K562 (cell line): ENCODE results near the gene ALKBH4. TPM values are rescaled to one million over a fixed set of nuclear protein-coding genes. Genes with fewer than 3 reads are reported as not detected.

Experiments
- BACH1 ChIP-seq: fragments of 200-800 bp; sonication (Bioruptor generic); IDR thresholded peaks from 2 replicates; pipeline ENCODE4 v1.6.1; 2016; ENCODE audit warnings: missing genetic modification characterization, missing compliant biosample characterization
- CBX3 ChIP-seq, 2 experiments: IDR thresholded peaks; 1 replicate in 1 of 2; 2 replicates in 1 of 2; pipeline ENCODE4 v1.6.1; 2012; ENCODE audit warnings: inconsistent platforms in 2 of 2, low read length in 2 of 2, borderline replicate concordance in 1 of 2, control low read depth in 1 of 2
- ELF4 ChIP-seq: fragments of 450-650 bp; formaldehyde crosslinking; IDR thresholded peaks from 2 replicates; pipeline ENCODE4 v1.4.0; 2022; ENCODE audit warnings: missing genetic modification characterization
- EP400 ChIP-seq: fragments of 450-650 bp; IDR thresholded peaks from 2 replicates; pipeline ENCODE4 v1.6.1; 2017; ENCODE audit warnings: antibody characterized with exemption, mild to moderate bottlenecking, moderate library complexity
- FOXK1 ChIP-seq: sonication (generic); formaldehyde crosslinking; IDR thresholded peaks from 2 replicates; pipeline ENCODE4 v1.8.0; 2022; ENCODE audit warnings: missing genetic modification reagents, mild to moderate bottlenecking, borderline replicate concordance
- HNRNPUL1 ChIP-seq: fragments of 200-400 bp; formaldehyde crosslinking; IDR thresholded peaks from 2 replicates; pipeline ENCODE4 v1.6.1; 2017; ENCODE audit warnings: low read length
- MCM7 ChIP-seq, 2 experiments: fragments of 450-650 bp; IDR thresholded peaks; 2 replicates each; pipeline ENCODE4 v1.6.1; 2016 to 2018
- NEUROD1 ChIP-seq: fragments of 150-350 bp; IDR thresholded peaks from 2 replicates; pipeline ENCODE4 v1.6.1; 2014; ENCODE audit warnings: borderline replicate concordance, low read length, low read depth; ENCODE audit not compliant: partially characterized antibody
- NR3C1 ChIP-seq: sonication (generic); formaldehyde crosslinking; IDR thresholded peaks from 2 replicates; pipeline ENCODE4 v1.8.1; 2022; ENCODE audit warnings: missing genetic modification reagents
- POLR2H ChIP-seq: IDR thresholded peaks from 2 replicates; pipeline ENCODE4 v1.6.1; 2016; ENCODE audit warnings: missing genetic modification characterization, low read depth, mild to moderate bottlenecking, control low read depth, missing compliant biosample characterization, moderate library complexity
- RB1 ChIP-seq: fragments of 450-650 bp; IDR thresholded peaks from 2 replicates; pipeline ENCODE4 v1.6.1; 2017; ENCODE audit warnings: low read depth, mild to moderate bottlenecking
- SMAD4 ChIP-seq: fragments of 250-450 bp; sonication (Bioruptor Pico); conservative IDR thresholded peaks from 2 replicates; pipeline ENCODE4 v1.8.0; 2021; ENCODE audit warnings: inconsistent platforms, mild to moderate bottlenecking, moderate library complexity
- SMC3 ChIP-seq: conservative IDR thresholded peaks from 2 replicates; pipeline ENCODE4 v1.6.1; 2011; ENCODE audit warnings: low read depth, low read length, improper control_type of control experiment; ENCODE audit not compliant: insufficient read depth
- TCF3 ChIP-seq: sonication (generic); formaldehyde crosslinking; IDR thresholded peaks from 2 replicates; pipeline ENCODE4 v1.4.0; 2020; ENCODE audit warnings: mild to moderate bottlenecking, missing genetic modification reagents
- XRCC4 ChIP-seq: IDR thresholded peaks from one replicate; pipeline ENCODE4 v1.6.1; 2011; ENCODE audit not compliant: insufficient read depth, insufficient read length; ENCODE audit errors: extremely low read depth
- ZBTB1 ChIP-seq: sonication (generic); formaldehyde crosslinking; IDR thresholded peaks from 2 replicates; pipeline ENCODE4 v1.8.1; 2023; ENCODE audit warnings: missing genetic modification reagents, low read depth, mild to moderate bottlenecking, borderline replicate concordance
- ZBTB17 ChIP-seq: fragments of 450-650 bp; formaldehyde crosslinking; IDR thresholded peaks from 2 replicates; pipeline ENCODE4 v1.4.0; 2020; ENCODE audit warnings: mild to moderate bottlenecking
- ZKSCAN1 ChIP-seq: fragments of 150-350 bp; IDR thresholded peaks from 2 replicates; pipeline ENCODE4 v1.6.1; 2016; ENCODE audit warnings: low read depth, low read length
- ZNF384 ChIP-seq: IDR thresholded peaks from 2 replicates; pipeline ENCODE4 v1.6.1; 2012; ENCODE audit warnings: low read depth, low read length, improper control_type of control experiment
- ZNF551 ChIP-seq: fragments of 250-450 bp; sonication (Bioruptor Pico); IDR thresholded peaks from 2 replicates; pipeline ENCODE4 v1.5.0; 2021; ENCODE audit warnings: mild to moderate bottlenecking, moderate library complexity
- polyA plus RNA-seq, 8 experiments: library from polyadenylated mRNA; depleted of rRNA in 4 of 8; stranded (reverse) in 5 of 8; unstranded in 3 of 8; fragments of >200 nt; fragmentation: Nextera tagmentation in 2 of 8; fragmentation: Illumina TruSeq in 1 of 8; extraction: Ambion mirVana in 2 of 8; extraction: Trizol in 1 of 8; gene quantifications; 2 replicates each; pipeline versions ENCODE4 v1.2.1 to v1.2.3, GENCODE V29; 2011 to 2014; ENCODE audit warnings: inconsistent platforms in 1 of 8, missing spikeins in 1 of 8
- total RNA-seq, 7 experiments: library from RNA; depleted of rRNA in 6 of 7; stranded (reverse); fragments of >200 nt in 6 of 7; fragmentation: Illumina TruSeq in 2 of 7; extraction: Trizol in 2 of 7; gene quantifications; 2 replicates each; pipeline versions ENCODE4 v1.2.1 to v1.2.3, GENCODE V29; 2011 to 2021; ENCODE audit warnings: low replicate concordance in 1 of 7
- TF ChIP-seq, protein P1 (sequence below), 2 experiments: IDR thresholded peaks in 1 of 2; conservative IDR thresholded peaks in 1 of 2; 2 replicates each; pipeline ENCODE4 v1.6.1; 2016; ENCODE audit warnings: low read depth in 2 of 2, mild to moderate bottlenecking in 1 of 2, missing compliant biosample characterization in 1 of 2, missing genetic modification characterization in 1 of 2, moderate library complexity in 1 of 2
- TF ChIP-seq, protein P2 (sequence below): fragments of 250-450 bp; sonication (Bioruptor Pico); IDR thresholded peaks from 2 replicates; pipeline ENCODE4 v1.8.0; 2021; ENCODE audit warnings: mild to moderate bottlenecking, moderate library complexity
- TF ChIP-seq, protein P3 (sequence below): sonication (generic); formaldehyde crosslinking; IDR thresholded peaks from 2 replicates; pipeline ENCODE4 v1.5.0; 2020; ENCODE audit warnings: missing genetic modification reagents

ALKBH4 gene
- total and polyA plus RNA-seq, 9 of the 15 experiments (the other 6 are each of a cell fraction or from before 2014, with no cell fraction given), result 4.6 to 21.4 (median 11.8) TPM

DNA sequence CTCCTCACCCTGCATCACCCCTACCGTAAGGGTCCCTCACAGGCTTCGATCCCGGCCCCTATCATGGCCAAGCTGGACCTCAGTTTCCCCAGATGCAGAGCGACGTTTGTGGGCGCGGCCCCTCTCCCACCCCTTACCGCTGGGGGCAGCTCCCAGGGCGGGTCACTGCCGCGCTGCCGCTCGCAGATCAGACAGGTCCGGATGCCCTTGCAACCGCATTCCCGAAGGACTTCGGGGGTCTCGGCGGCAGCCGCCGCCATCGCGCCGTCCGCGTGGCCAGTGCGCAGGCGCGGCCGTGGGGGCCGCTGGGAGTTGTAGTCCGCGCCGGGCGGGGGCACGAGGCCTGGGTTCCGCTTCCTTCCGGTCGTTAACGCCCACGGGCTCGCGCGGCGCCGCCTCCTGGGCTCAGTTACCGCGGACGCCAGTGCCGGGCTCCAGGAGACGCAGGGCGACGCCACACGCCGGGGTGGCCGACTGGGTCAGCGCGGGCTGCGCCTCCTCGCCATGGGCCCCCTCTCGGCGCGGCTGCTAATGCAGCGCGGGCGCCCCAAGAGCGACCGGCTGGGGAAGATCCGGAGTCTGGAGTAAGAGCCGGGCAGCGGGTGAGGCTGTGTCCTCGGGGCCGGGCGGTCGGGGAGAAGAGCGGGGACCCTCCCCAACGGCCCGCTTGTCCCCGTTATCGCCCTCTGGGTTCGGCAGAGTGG lies at the start of gene ALKBH4, which contains the start of gene LRWD1 (continued):
- TF ChIP-seq, protein P1, sequence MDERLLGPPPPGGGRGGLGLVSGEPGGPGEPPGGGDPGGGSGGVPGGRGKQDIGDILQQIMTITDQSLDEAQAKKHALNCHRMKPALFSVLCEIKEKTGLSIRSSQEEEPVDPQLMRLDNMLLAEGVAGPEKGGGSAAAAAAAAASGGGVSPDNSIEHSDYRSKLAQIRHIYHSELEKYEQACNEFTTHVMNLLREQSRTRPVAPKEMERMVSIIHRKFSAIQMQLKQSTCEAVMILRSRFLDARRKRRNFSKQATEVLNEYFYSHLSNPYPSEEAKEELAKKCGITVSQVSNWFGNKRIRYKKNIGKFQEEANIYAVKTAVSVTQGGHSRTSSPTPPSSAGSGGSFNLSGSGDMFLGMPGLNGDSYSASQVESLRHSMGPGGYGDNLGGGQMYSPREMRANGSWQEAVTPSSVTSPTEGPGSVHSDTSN (CRISPR knock-in tag; IDR thresholded peaks at IDR 0.05; ENCODE audit: low read depth), result no peak
- TF ChIP-seq, protein P1 (tag; conservative IDR thresholded peaks at IDR 0.05; ENCODE audit: low read depth), result no peak
- TF ChIP-seq ZNF384, result no peak
- TF ChIP-seq FOXK1, result no peak
- TF ChIP-seq EP400, result peak; percentile 77; the same call in 1 of the 2 replicates
- TF ChIP-seq ZBTB17 (CRISPR knock-in tag), result no peak
- peak; percentile 74 for TF ChIP-seq POLR2H (tag)
- no peak; the same call in 1 of the 2 replicates for TF ChIP-seq NR3C1
- TF ChIP-seq SMC3, result peak; percentile 37
- no peak for TF ChIP-seq XRCC4
- no peak for TF ChIP-seq HNRNPUL1
- TF ChIP-seq NEUROD1, result peak; percentile 66
- TF ChIP-seq CBX3 (IDR thresholded peaks at IDR 0.05; ENCODE audit: borderline replicate concordance in 1 of 2, low read length in 2 of 2), result 0 out of 3 replicates have a peak, but pooled peaks of 1 of the 2 experiments have one; percentile 17
- no peak for TF ChIP-seq BACH1 (tag)
- TF ChIP-seq RB1, result peak; percentile 90
- TF ChIP-seq ZKSCAN1, result peak; percentile 84
- no peak for TF ChIP-seq ELF4 (CRISPR knock-in tag)
- TF ChIP-seq MCM7 (IDR thresholded peaks at IDR 0.05), result no peak
- 0 out of 2 replicates have a peak, but pooled peaks have one; percentile 7 for TF ChIP-seq TCF3 (CRISPR knock-in tag)
- TF ChIP-seq ZNF551 (CRISPR knock-in tag), result no peak
- TF ChIP-seq ZBTB1 (CRISPR knock-in tag), result peak; percentile 9; the same call in 1 of the 2 replicates
- TF ChIP-seq, protein P2, sequence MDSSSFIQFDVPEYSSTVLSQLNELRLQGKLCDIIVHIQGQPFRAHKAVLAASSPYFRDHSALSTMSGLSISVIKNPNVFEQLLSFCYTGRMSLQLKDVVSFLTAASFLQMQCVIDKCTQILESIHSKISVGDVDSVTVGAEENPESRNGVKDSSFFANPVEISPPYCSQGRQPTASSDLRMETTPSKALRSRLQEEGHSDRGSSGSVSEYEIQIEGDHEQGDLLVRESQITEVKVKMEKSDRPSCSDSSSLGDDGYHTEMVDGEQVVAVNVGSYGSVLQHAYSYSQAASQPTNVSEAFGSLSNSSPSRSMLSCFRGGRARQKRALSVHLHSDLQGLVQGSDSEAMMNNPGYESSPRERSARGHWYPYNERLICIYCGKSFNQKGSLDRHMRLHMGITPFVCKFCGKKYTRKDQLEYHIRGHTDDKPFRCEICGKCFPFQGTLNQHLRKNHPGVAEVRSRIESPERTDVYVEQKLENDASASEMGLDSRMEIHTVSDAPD, result no peak
- TF ChIP-seq SMAD4, result peak; percentile 94
- TF ChIP-seq, protein P3, sequence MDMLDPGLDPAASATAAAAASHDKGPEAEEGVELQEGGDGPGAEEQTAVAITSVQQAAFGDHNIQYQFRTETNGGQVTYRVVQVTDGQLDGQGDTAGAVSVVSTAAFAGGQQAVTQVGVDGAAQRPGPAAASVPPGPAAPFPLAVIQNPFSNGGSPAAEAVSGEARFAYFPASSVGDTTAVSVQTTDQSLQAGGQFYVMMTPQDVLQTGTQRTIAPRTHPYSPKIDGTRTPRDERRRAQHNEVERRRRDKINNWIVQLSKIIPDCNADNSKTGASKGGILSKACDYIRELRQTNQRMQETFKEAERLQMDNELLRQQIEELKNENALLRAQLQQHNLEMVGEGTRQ, result peak; percentile 53
